ENCODE measurements around the gene MYO9A.

- no peak for TF ChIP-seq CTCF (IDR thresholded peaks at IDR 0.05; ENCODE audit: borderline replicate concordance, extremely low read depth, low read length, poor library complexity, severe bottlenecking)
- no peak for TF ChIP-seq EZH2 (IDR thresholded peaks at IDR 0.05; ENCODE audit: borderline replicate concordance, low read depth, low read length, severe bottlenecking)
Measured at GRCh38 chr15:71810256-71811035, 307.5 kb downstream of the MYO9A start, which contains the start of gene NR2E3.
